Measurements from ENCODE around the gene DDX6.
A peak's percentile ranks its signal among the peaks of the same experiment; 100 is the strongest.
"Not testable (repeated sequence)": the region's sequence is repeated elsewhere in the genome, so short reads cannot be mapped to it uniquely, and the experiment has no call there.

The DDX6 gene

GRCh38 chr11:118765095-118765691, 25.8 kb downstream of the DDX6 start:
- TF ChIP-seq CTCF (conservative IDR thresholded peaks at IDR 0.05), result peak; percentile 27; the same call in 1 of the 2 replicates
- H3K27ac ChIP-seq, result peak overlapping the region; percentile 55

GRCh38 chr11:118763041-118763440, 27.9 kb downstream of the DDX6 start:
- no peak for TF ChIP-seq CTCF (conservative IDR thresholded peaks at IDR 0.05)
- no peak overlapping the region for H3K27ac ChIP-seq

- not testable (repeated sequence) for H3K27ac ChIP-seq
Measured at GRCh38 chr11:118761981-118762380, 29.0 kb downstream of the DDX6 start.

GRCh38 chr11:118757876-118758399, 33.0 kb downstream of the DDX6 start:
- no peak for TF ChIP-seq CTCF (conservative IDR thresholded peaks at IDR 0.05)
- no peak overlapping the region for H3K27ac ChIP-seq

GRCh38 chr11:118752654-118753053, 38.3 kb downstream of the DDX6 start:
- H3K27ac ChIP-seq, result no peak overlapping the region
- TF ChIP-seq CTCF (conservative IDR thresholded peaks at IDR 0.05), result no peak

- TF ChIP-seq CTCF (conservative IDR thresholded peaks at IDR 0.05), result no peak
- no peak overlapping the region for H3K27ac ChIP-seq
Measured at GRCh38 chr11:118749429-118749828, 41.5 kb downstream of the DDX6 start.

GRCh38 chr11:118748056-118748455, 42.9 kb downstream of the DDX6 start:
- TF ChIP-seq CTCF (conservative IDR thresholded peaks at IDR 0.05), result no peak
- no peak overlapping the region for H3K27ac ChIP-seq

- no peak overlapping the region for H3K27ac ChIP-seq
Measured at GRCh38 chr11:118746988-118747585, 43.9 kb downstream of the DDX6 start.

More at GRCh38 chr11:118746988-118747585, 43.9 kb downstream of the DDX6 start:
- no peak for TF ChIP-seq CTCF (conservative IDR thresholded peaks at IDR 0.05)

All from VCaP (cell line).